Activated T-cell treated with anti-CD3 and anti-CD28 coated beads for 1 hour (primary cell): ENCODE results near the gene SCUBE3.
A peak's percentile ranks its signal among the peaks of the same experiment; 100 is the strongest.

ENCODE experiments used
- DNase-seq: peaks from one replicate; pipeline ENCODE4 v3.0.0-alpha.2; 2020; ENCODE audit warnings: low read depth

The SCUBE3 gene

GRCh38 chr6:35240838-35241801, 27.4 kb downstream of the SCUBE3 start:
- DNase-seq: peak; percentile 67

- DNase-seq: no peak
Observed at GRCh38 chr6:35242486-35242885, 28.7 kb downstream of the SCUBE3 start.

GRCh38 chr6:35242906-35243305, 29.1 kb downstream of the SCUBE3 start:
- DNase-seq: no peak

GRCh38 chr6:35243386-35243958, 29.7 kb downstream of the SCUBE3 start:
- DNase-seq: no peak

GRCh38 chr6:35244551-35244950, 30.8 kb downstream of the SCUBE3 start:
- DNase-seq: no peak

- no peak for DNase-seq
Observed at GRCh38 chr6:35247642-35248231, 34.0 kb downstream of the SCUBE3 start.

GRCh38 chr6:35248300-35248699, 34.5 kb downstream of the SCUBE3 start:
- DNase-seq: no peak

GRCh38 chr6:35248965-35249364, 35.2 kb downstream of the SCUBE3 start:
- DNase-seq: no peak

GRCh38 chr6:35251949-35252348, 38.2 kb downstream of the SCUBE3 start:
- DNase-seq: no peak

- DNase-seq: no peak
Observed at GRCh38 chr6:35253249-35253648, 39.5 kb downstream of the SCUBE3 start.

GRCh38 chr6:35258336-35258735, 44.6 kb downstream of the SCUBE3 start:
- no peak for DNase-seq

- no peak for DNase-seq
Observed at GRCh38 chr6:35258858-35259193, 45.1 kb downstream of the SCUBE3 start.

GRCh38 chr6:35259194-35259947, 45.6 kb downstream of the SCUBE3 start, which contains the start of gene ZNF76:
ZNF76 (plus strand) TSS chr6:35259735; CDS start chr6:35281152, 21,417 bp downstream.
- peak; percentile 84 for DNase-seq

- peak; percentile 57 for DNase-seq
Observed at GRCh38 chr6:35259948-35260590, 46.3 kb downstream of the SCUBE3 start.

- no peak for DNase-seq
Observed at GRCh38 chr6:35260591-35261570, 47.1 kb downstream of the SCUBE3 start.

GRCh38 chr6:35262596-35262995, 48.8 kb downstream of the SCUBE3 start:
- no peak for DNase-seq

GRCh38 chr6:35264550-35265274, 51.0 kb downstream of the SCUBE3 start:
- DNase-seq: no peak

- DNase-seq: no peak
Observed at GRCh38 chr6:35265523-35265922, 51.8 kb downstream of the SCUBE3 start.

- DNase-seq: no peak
Observed at GRCh38 chr6:35267446-35267845, 53.7 kb downstream of the SCUBE3 start.

- no peak for DNase-seq
Observed at GRCh38 chr6:35267897-35268296, 54.1 kb downstream of the SCUBE3 start.
